Endodermal cell (in vitro differentiated cells): Measurements from ENCODE around the gene RAC3. TPM values are rescaled to one million over a fixed set of nuclear protein-coding genes. Genes with fewer than 3 reads are reported as not detected.
"Not testable (repeated sequence)": the region's sequence is repeated elsewhere in the genome, so short reads cannot be mapped to it uniquely, and the experiment has no call there.

Experiments used
- DNase-seq: peaks from one replicate; pipeline ENCODE4 v3.0.0-alpha.2; 2017
- H3K27ac ChIP-seq: 2 replicates; pipeline ENCODE4 v1.5.1; 2013; ENCODE audit warnings: mild to moderate bottlenecking, low read depth, low read length, moderate library complexity
- H3K27me3 ChIP-seq: 2 replicates; pipeline ENCODE4 v1.6.1; 2013; ENCODE audit warnings: mild to moderate bottlenecking, low read length, moderate library complexity; ENCODE audit not compliant: insufficient read depth, control insufficient read depth, poor library complexity, severe bottlenecking
- H3K36me3 ChIP-seq: 2 replicates; pipeline ENCODE4 v1.7.0; 2013; ENCODE audit warnings: mild to moderate bottlenecking, low read length, moderate library complexity; ENCODE audit not compliant: control insufficient read depth, insufficient read depth
- H3K4me1 ChIP-seq: one replicate; pipeline ENCODE4 v1.7.0; 2013; ENCODE audit warnings: low read length; ENCODE audit not compliant: control insufficient read depth, insufficient read depth
- H3K4me3 ChIP-seq: 2 replicates; pipeline ENCODE4 v1.5.1; 2013; ENCODE audit warnings: mild to moderate bottlenecking, low read length, moderate library complexity
- H3K9ac ChIP-seq: 2 replicates; pipeline ENCODE4 v1.6.1; 2013; ENCODE audit warnings: mild to moderate bottlenecking, low read length, moderate library complexity; ENCODE audit not compliant: poor library complexity, severe bottlenecking; ENCODE audit errors: extremely low read depth
- H3K9me3 ChIP-seq: 2 replicates; pipeline ENCODE4 v1.6.1; 2013; ENCODE audit warnings: mild to moderate bottlenecking, low read length, moderate library complexity; ENCODE audit not compliant: control insufficient read depth
- H3K27ac Mint-ChIP-seq: 2 replicates; pipeline ENCODE4 v1.8.0; 2020; ENCODE audit warnings: mixed read lengths
- H3K27me3 Mint-ChIP-seq: 2 replicates; pipeline ENCODE4 v1.8.0; 2021; ENCODE audit warnings: mild to moderate bottlenecking, mixed read lengths; ENCODE audit not compliant: insufficient read depth
- H3K36me3 Mint-ChIP-seq: 2 replicates; pipeline ENCODE4 v1.8.0; 2020; ENCODE audit warnings: low read depth, mixed read lengths
- H3K4me1 Mint-ChIP-seq: 2 replicates; pipeline ENCODE4 v1.8.0; 2020; ENCODE audit warnings: mixed read lengths
- H3K4me3 Mint-ChIP-seq: 2 replicates; pipeline ENCODE4 v1.8.0; 2020; ENCODE audit warnings: mild to moderate bottlenecking, moderate library complexity, mixed read lengths
- H3K9me3 Mint-ChIP-seq: 2 replicates; pipeline ENCODE4 v1.8.0; 2020; ENCODE audit warnings: mild to moderate bottlenecking, mixed read lengths
- CTCF ChIP-seq: fragments of 200-600 bp; sonication (generic); conservative IDR thresholded peaks from 2 replicates; pipeline ENCODE4 v1.5.0; 2021; ENCODE audit warnings: antibody characterized with exemption, mild to moderate bottlenecking
- WGBS, 2 experiments: methylation state at CpG; one replicate each; pipeline versions ENCODE4 v1.1.5 to v1.1.7; 2013; ENCODE audit warnings: missing lambda C conversion rate in 2 of 2, mixed read lengths in 1 of 2; ENCODE audit not compliant: insufficient coverage in 1 of 2, insufficient read length in 1 of 2; 5-methylcytosine and 5-hydroxymethylcytosine counted together
- total RNA-seq, 2 donors: library from RNA; stranded (reverse); fragmentation: NEBNext Ultra II Directional in 1 of 2; extraction: Animal tissue kit (Norgen Biotek cat#: 25700) in 1 of 2; gene quantifications; 2 replicates in 1 of 2; 3 replicates in 1 of 2; pipeline ENCODE4 v1.2.1, GENCODE V29; 2021

RAC3 gene
- total RNA-seq, 2 donors from 2014 or later, result 45.7 to 53.9 TPM

GRCh38 chr17:82037092-82037888, 5.8 kb downstream of the RAC3 start, which contains the start of gene DCXR:
TSS of gene DCXR (minus strand) at chr17:82037697. CDS start at chr17:82037682, 15 bp downstream.
- Mint-ChIP-seq H3K4me3 (peak within 1 kb of the TSS; percentile 62), H3K27ac (peak within 1 kb of the TSS; percentile 92), H3K27me3 (peaks cover 17% of the 10 kb centered on the region), H3K36me3 (peaks cover 3% of the 10 kb centered on the region), H3K9me3 (peaks cover 8% of the 10 kb centered on the region), H3K4me1 (peaks cover 4% of the 10 kb centered on the region)
- WGBS, 2 experiments, result 0 to 1% methylated on average over 42 to 92 of the region's 92 CpGs
- DNase-seq, result peak; percentile 100
- no peaks in the 10 kb centered on the region for H3K27me3 ChIP-seq
- H3K4me1 ChIP-seq, result no peaks in the 10 kb centered on the region
- H3K27ac ChIP-seq, result peak within 1 kb of the TSS; percentile 94
- H3K36me3 ChIP-seq, result no peaks in the 10 kb centered on the region
- H3K9me3 ChIP-seq, result no peaks in the 10 kb centered on the region
- H3K9ac ChIP-seq, result peak within 1 kb of the TSS; percentile 30
- peak; percentile 92 for TF ChIP-seq CTCF
- H3K4me3 ChIP-seq, result peak within 1 kb of the TSS; percentile 86

GRCh38 chr17:82037889-82038195, 6.4 kb downstream of the RAC3 start:
- H3K27ac Mint-ChIP-seq, result peak overlapping the region; percentile 92
- H3K27me3 Mint-ChIP-seq, result peaks cover 17% of the 10 kb centered on the region
- peak overlapping the region; percentile 86 for H3K4me3 ChIP-seq
- H3K27me3 ChIP-seq, result no peaks in the 10 kb centered on the region
- peak overlapping the region; percentile 62 for H3K4me3 Mint-ChIP-seq
- peaks cover 4% of the 10 kb centered on the region for H3K4me1 Mint-ChIP-seq
- H3K36me3 Mint-ChIP-seq, result peaks cover 2% of the 10 kb centered on the region
- H3K27ac ChIP-seq, result peak overlapping the region; percentile 44
- H3K9me3 ChIP-seq, result no peaks in the 10 kb centered on the region
- DNase-seq, result no peak
- no peak for TF ChIP-seq CTCF
- H3K9ac ChIP-seq, result no peak overlapping the region
- H3K9me3 Mint-ChIP-seq, result peaks cover 8% of the 10 kb centered on the region
- H3K4me1 ChIP-seq, result no peaks in the 10 kb centered on the region
- no peaks in the 10 kb centered on the region for H3K36me3 ChIP-seq
- 25 to 30% methylated on average over 10 of the region's 10 CpGs for WGBS, 2 experiments

GRCh38 chr17:82038796-82039409, 7.4 kb downstream of the RAC3 start:
- not testable (repeated sequence) for H3K36me3 ChIP-seq, H3K4me1 Mint-ChIP-seq, H3K27me3 ChIP-seq, H3K27ac Mint-ChIP-seq, H3K4me1 ChIP-seq, H3K4me3 ChIP-seq, DNase-seq, H3K36me3 Mint-ChIP-seq, H3K9me3 Mint-ChIP-seq, H3K4me3 Mint-ChIP-seq, H3K9ac ChIP-seq, H3K27ac ChIP-seq, H3K9me3 ChIP-seq
- peaks cover 17% of the 10 kb centered on the region for H3K27me3 Mint-ChIP-seq
- WGBS, 2 experiments, result 91 to 93% methylated on average over 9 to 16 of the region's 16 CpGs
